NB4 (cell line): ENCODE results near the gene ST7L.
A peak's percentile ranks its signal among the peaks of the same experiment; 100 is the strongest.

Experiments
- DNase-seq: peaks from one replicate; pipeline ENCODE4 v3.0.0; 2010; ENCODE audit warnings: low read depth
- H3K4me3 ChIP-seq: one replicate; pipeline ENCODE4 v1.5.1; 2011; ENCODE audit warnings: mild to moderate bottlenecking, low read depth, low read length, moderate library complexity
- CTCF ChIP-seq: IDR thresholded peaks from one replicate; pipeline ENCODE4 v1.5.1; 2012; ENCODE audit warnings: low read depth, low read length
- MAX ChIP-seq: IDR thresholded peaks from 2 replicates; pipeline ENCODE4 v1.6.1; 2011; ENCODE audit warnings: low read depth, low read length
- MYC ChIP-seq: IDR thresholded peaks from 2 replicates; pipeline ENCODE4 v1.6.1; 2011; ENCODE audit warnings: low read depth, low read length
- POLR2A ChIP-seq: IDR thresholded peaks from 2 replicates; pipeline ENCODE4 v1.6.1; 2011; ENCODE audit warnings: mild to moderate bottlenecking; ENCODE audit not compliant: insufficient read length; ENCODE audit errors: extremely low read depth

Gene ST7L

GRCh38 chr1:112583366-112583765, 35.6 kb downstream of the ST7L start:
- H3K4me3 ChIP-seq: no peak overlapping the region
- DNase-seq: no peak
- TF ChIP-seq CTCF (no peak), MYC (no peak), POLR2A (no peak), MAX (no peak)

GRCh38 chr1:112581586-112582192, 37.3 kb downstream of the ST7L start:
- no peak for DNase-seq
- no peak overlapping the region for H3K4me3 ChIP-seq
- TF ChIP-seq POLR2A: no peak
- TF ChIP-seq MYC: no peak
- TF ChIP-seq CTCF: no peak
- TF ChIP-seq MAX: no peak

- no peak for DNase-seq
- no peak for TF ChIP-seq MAX
- TF ChIP-seq CTCF: no peak
- TF ChIP-seq MYC: no peak
- TF ChIP-seq POLR2A: no peak
- H3K4me3 ChIP-seq: no peak overlapping the region
Measured at GRCh38 chr1:112579801-112580510, 39.0 kb downstream of the ST7L start.

- TF ChIP-seq MYC (no peak), MAX (no peak), POLR2A (no peak), CTCF (no peak)
- DNase-seq: no peak
- H3K4me3 ChIP-seq: no peak overlapping the region
Measured at GRCh38 chr1:112576240-112576639, 42.7 kb downstream of the ST7L start.

GRCh38 chr1:112575154-112575804, 43.7 kb downstream of the ST7L start:
- H3K4me3 ChIP-seq: no peak overlapping the region
- TF ChIP-seq POLR2A: no peak
- TF ChIP-seq MYC: no peak
- TF ChIP-seq MAX: no peak
- no peak for TF ChIP-seq CTCF
- peak; percentile 21 for DNase-seq
